Ishikawa (cell line): ENCODE measurements around the gene INS.

ENCODE experiments used
- CEBPB ChIP-seq: IDR thresholded peaks from 2 replicates; pipeline ENCODE4 v1.6.1; 2012
- CREB1 ChIP-seq: IDR thresholded peaks from 2 replicates; pipeline ENCODE4 v1.6.1; 2012; ENCODE audit warnings: low read depth
- EGR1 ChIP-seq: IDR thresholded peaks from 2 replicates; pipeline ENCODE4 v1.6.1; 2012
- EP300 ChIP-seq: IDR thresholded peaks from 2 replicates; pipeline ENCODE4 v1.6.1; 2012; ENCODE audit warnings: borderline replicate concordance
- FOXM1 ChIP-seq: IDR thresholded peaks from 2 replicates; pipeline ENCODE4 v1.6.1; 2012; ENCODE audit warnings: low read depth, borderline replicate concordance
- NFIC ChIP-seq: IDR thresholded peaks from 2 replicates; pipeline ENCODE4 v1.6.1; 2012
- RAD21 ChIP-seq: IDR thresholded peaks from 2 replicates; pipeline ENCODE4 v1.6.1; 2012; ENCODE audit warnings: low read depth
- TAF1 ChIP-seq: IDR thresholded peaks from 2 replicates; pipeline ENCODE4 v1.6.1; 2012; ENCODE audit warnings: low read depth, mild to moderate bottlenecking
- TCF12 ChIP-seq: IDR thresholded peaks from 2 replicates; pipeline ENCODE4 v1.6.1; 2012; ENCODE audit warnings: low read depth
- TEAD4 ChIP-seq: IDR thresholded peaks from 2 replicates; pipeline ENCODE4 v1.6.1; 2012
- USF1 ChIP-seq: IDR thresholded peaks from 2 replicates; pipeline ENCODE4 v1.6.1; 2012
- YY1 ChIP-seq: IDR thresholded peaks from 2 replicates; pipeline ENCODE4 v1.6.1; 2012; ENCODE audit warnings: low read depth
- ZBTB7A ChIP-seq: IDR thresholded peaks from 2 replicates; pipeline ENCODE4 v1.6.1; 2012; ENCODE audit warnings: low read depth
- TF ChIP-seq, protein P1 (sequence below): IDR thresholded peaks from 2 replicates; pipeline ENCODE4 v1.6.1; 2012
- TF ChIP-seq, protein P2 (sequence below): IDR thresholded peaks from 2 replicates; pipeline ENCODE4 v1.6.1; 2012; ENCODE audit warnings: low read depth, mild to moderate bottlenecking

The INS gene

DNA sequence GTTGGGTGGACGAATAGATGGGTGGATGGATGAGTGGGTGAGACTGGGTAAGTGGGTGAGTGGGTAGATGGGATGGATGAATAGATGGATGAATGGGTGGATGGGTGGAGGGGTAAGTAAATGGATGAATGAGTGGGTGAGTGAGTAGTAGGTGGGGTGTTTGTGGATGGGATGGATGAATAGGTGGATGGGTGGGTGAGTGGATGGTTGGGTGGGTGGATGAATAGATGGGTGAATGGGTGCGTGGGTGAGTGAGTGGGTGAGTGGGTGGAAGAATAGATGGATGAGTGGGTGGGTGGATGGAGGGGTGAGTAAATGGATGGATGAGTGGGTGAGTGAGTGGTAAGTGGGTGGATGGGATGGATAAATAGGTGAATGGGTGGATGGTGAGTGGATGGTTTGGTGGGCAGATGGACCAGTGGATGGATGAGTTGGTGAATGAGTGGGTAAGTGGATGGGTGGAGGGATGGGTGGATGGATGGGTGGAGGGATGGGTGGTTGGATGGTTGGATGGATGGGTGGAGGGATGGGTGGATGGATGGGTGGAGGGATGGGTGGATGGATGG is 34.4 kb downstream of the INS start:
- TF ChIP-seq TCF12: no peak
- no peak for TF ChIP-seq EGR1
- no peak for TF ChIP-seq RAD21
- TF ChIP-seq FOXM1: no peak
- no peak for TF ChIP-seq EP300
- no peak for TF ChIP-seq USF1
- TF ChIP-seq TEAD4: no peak
- TF ChIP-seq, protein P1, sequence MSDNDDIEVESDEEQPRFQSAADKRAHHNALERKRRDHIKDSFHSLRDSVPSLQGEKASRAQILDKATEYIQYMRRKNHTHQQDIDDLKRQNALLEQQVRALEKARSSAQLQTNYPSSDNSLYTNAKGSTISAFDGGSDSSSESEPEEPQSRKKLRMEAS: no peak
- no peak for TF ChIP-seq YY1
- TF ChIP-seq, protein P2, sequence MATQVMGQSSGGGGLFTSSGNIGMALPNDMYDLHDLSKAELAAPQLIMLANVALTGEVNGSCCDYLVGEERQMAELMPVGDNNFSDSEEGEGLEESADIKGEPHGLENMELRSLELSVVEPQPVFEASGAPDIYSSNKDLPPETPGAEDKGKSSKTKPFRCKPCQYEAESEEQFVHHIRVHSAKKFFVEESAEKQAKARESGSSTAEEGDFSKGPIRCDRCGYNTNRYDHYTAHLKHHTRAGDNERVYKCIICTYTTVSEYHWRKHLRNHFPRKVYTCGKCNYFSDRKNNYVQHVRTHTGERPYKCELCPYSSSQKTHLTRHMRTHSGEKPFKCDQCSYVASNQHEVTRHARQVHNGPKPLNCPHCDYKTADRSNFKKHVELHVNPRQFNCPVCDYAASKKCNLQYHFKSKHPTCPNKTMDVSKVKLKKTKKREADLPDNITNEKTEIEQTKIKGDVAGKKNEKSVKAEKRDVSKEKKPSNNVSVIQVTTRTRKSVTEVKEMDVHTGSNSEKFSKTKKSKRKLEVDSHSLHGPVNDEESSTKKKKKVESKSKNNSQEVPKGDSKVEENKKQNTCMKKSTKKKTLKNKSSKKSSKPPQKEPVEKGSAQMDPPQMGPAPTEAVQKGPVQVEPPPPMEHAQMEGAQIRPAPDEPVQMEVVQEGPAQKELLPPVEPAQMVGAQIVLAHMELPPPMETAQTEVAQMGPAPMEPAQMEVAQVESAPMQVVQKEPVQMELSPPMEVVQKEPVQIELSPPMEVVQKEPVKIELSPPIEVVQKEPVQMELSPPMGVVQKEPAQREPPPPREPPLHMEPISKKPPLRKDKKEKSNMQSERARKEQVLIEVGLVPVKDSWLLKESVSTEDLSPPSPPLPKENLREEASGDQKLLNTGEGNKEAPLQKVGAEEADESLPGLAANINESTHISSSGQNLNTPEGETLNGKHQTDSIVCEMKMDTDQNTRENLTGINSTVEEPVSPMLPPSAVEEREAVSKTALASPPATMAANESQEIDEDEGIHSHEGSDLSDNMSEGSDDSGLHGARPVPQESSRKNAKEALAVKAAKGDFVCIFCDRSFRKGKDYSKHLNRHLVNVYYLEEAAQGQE: no peak
- TF ChIP-seq ZBTB7A: no peak
- TF ChIP-seq NFIC: no peak
- TF ChIP-seq CREB1: no peak
- TF ChIP-seq TAF1: no peak
- TF ChIP-seq CEBPB: no peak

DNA sequence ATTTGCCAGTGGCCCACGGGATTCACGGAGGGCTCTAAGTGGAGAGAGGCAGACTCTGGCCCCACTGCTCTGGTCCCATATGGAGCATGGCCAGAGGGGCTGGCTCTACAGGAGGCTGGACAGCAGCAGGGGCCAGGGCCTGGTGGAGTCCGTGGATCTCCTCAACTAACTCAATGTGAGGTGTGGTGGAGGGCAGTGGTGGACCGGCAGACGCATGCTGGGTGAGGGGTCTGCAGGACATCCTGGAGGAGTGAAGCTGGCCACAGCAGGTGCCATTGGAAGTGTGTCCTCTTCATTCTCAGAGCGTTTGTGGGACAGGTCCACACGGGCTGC is 37.4 kb downstream of the INS start:
- TF ChIP-seq, protein P1: no peak
- TF ChIP-seq, protein P2: no peak
- TF ChIP-seq CEBPB (no peak), EP300 (no peak), CREB1 (no peak), FOXM1 (no peak), TAF1 (no peak), EGR1 (no peak), ZBTB7A (no peak), YY1 (no peak)

GRCh38 chr11:2122907-2123627 is 37.9 kb downstream of the INS start:
- peak; percentile 12; the same call in 1 of the 2 replicates for TF ChIP-seq RAD21
- TF ChIP-seq, protein P2: no peak
- TF ChIP-seq, protein P1: no peak

GRCh38 chr11:2122222-2122906 is 38.6 kb downstream of the INS start:
- TF ChIP-seq TCF12: no peak
- no peak for TF ChIP-seq YY1
- TF ChIP-seq NFIC: no peak
- TF ChIP-seq ZBTB7A: no peak
- TF ChIP-seq FOXM1: no peak
- no peak for TF ChIP-seq RAD21
- no peak for TF ChIP-seq CEBPB
- TF ChIP-seq, protein P1: no peak
- no peak for TF ChIP-seq TEAD4
- no peak for TF ChIP-seq USF1
- TF ChIP-seq EP300: no peak
- TF ChIP-seq, protein P2: no peak
- TF ChIP-seq TAF1: no peak
- TF ChIP-seq EGR1: no peak
- TF ChIP-seq CREB1: no peak
